GM12873 (cell line): ENCODE results near the gene RFX3.
A peak's percentile ranks its signal among the peaks of the same experiment; 100 is the strongest.

ENCODE experiments used
- TF ChIP-seq, protein P1 (sequence below): IDR thresholded peaks from 2 replicates; pipeline ENCODE4 v1.5.1; 2012; ENCODE audit warnings: low read depth, mild to moderate bottlenecking, moderate library complexity, low read length, control low read depth; ENCODE audit not compliant: insufficient read depth; ENCODE audit errors: missing control alignments

RFX3 gene

DNA sequence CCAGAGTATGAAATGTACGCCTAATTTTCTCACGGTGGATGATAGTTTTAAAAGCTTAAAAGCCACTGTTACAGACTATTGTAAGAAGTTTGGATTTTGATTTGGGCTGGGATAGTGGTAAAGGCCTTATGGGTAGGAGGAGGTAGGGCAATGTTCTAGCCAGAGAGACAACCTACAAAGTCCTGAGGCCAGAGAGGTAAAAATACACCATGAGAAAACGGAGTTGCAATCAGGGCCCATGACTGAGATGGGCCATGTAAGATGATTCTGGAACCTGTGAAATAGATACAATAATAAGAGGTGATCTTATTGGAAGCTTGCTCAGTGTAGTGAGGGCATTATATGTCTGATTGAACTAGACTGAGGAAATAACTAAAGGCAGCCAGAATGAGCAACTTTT, 188.8 kb downstream of the RFX3 start:
- TF ChIP-seq, protein P1, sequence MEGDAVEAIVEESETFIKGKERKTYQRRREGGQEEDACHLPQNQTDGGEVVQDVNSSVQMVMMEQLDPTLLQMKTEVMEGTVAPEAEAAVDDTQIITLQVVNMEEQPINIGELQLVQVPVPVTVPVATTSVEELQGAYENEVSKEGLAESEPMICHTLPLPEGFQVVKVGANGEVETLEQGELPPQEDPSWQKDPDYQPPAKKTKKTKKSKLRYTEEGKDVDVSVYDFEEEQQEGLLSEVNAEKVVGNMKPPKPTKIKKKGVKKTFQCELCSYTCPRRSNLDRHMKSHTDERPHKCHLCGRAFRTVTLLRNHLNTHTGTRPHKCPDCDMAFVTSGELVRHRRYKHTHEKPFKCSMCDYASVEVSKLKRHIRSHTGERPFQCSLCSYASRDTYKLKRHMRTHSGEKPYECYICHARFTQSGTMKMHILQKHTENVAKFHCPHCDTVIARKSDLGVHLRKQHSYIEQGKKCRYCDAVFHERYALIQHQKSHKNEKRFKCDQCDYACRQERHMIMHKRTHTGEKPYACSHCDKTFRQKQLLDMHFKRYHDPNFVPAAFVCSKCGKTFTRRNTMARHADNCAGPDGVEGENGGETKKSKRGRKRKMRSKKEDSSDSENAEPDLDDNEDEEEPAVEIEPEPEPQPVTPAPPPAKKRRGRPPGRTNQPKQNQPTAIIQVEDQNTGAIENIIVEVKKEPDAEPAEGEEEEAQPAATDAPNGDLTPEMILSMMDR: no peak

DNA sequence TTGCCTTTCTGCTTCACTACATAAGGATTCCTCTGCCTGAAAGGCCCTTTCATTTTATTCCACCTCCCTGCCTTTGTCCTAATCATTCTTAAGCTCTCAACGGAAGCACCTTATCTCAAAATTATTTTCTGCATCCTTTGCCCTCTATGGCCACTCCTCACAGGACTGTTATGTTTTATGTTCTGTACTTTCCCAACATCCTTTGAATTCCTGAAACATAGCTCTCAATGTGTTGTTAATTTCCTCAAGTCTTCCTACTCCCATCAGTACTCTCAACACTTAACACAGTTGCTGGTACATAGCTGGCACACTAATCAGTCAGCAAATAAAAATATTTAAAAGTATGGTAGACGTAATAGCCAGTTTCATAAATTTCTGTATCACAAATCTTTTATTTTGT, 193.0 kb downstream of the RFX3 start:
- TF ChIP-seq, protein P1: no peak

DNA sequence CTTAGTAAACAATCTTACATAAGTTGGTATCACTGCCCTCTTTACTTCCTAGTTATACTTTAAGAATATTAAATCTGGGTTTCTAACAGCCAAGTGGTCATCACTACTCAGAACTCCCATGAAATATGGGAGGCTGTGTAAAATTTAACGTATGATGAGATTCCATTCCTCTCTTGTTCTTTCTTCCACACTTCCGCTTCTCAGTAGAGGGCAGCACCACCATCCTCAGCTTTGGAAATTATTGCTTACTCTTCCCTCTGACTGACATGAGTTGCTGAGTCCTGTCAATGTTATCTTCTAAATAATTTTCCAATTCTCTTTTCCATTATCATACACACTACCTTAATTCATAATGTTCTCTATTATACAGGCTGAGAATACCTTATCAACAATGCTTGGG, 194.0 kb downstream of the RFX3 start:
- TF ChIP-seq, protein P1: peak; percentile 23

- TF ChIP-seq, protein P1: no peak
Measured at GRCh38 chr9:3330792-3331420, 194.9 kb downstream of the RFX3 start.

DNA sequence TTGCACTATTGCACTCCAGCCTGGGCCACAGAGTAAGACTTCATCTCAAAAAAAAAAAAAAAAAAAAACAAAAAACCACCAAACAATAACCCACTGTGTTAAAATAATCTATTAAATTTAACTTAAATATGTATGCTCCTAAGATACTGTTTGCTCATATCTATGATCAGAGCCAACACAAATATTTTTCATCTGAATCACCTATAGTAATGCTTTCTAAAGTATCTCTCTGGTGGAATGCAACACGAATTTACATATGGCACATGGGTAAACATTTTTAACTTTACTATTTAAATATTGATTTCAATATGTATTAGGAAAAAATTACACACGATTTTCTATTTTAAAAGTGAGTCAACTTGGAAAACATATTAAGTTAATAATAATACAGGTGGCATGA, 196.4 kb downstream of the RFX3 start:
- TF ChIP-seq, protein P1: no peak

DNA sequence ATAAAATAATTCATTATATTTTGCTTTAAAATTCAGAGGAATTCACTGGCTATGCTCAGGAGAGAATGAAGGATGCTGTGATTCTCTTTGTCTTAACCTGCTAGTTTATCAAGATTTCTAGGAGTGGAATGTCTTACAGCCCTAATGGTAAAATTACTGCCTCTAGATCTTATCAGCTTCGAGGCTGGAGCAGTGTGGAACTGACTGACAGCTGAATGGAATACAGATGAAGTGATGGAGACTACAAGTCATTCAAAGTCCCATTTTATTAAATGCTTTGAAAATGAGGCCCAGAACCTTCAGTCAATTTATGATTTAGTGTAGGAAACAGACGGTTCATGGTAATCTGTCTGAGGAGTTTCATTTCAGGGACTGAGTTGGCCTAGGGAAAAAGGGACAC, 202.1 kb downstream of the RFX3 start:
- TF ChIP-seq, protein P1: no peak

DNA sequence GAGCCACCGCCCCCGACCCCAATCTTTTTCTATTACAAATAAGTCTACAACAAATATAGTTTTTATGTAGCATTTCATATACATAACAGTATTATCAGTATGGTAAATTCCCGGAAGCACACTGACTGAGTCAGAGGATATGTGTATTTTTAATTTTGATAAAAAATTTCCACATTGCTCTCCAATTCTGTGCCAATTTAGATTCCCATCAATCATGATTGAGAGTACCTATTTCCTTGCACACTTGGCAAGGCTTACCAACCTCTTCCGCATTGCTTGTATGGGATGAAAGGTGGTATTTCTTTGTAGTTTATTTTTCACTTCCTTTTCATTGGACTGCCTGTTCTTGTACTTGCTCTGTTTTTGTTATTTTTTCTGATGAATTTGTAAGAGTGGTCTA, 204.6 kb downstream of the RFX3 start:
- TF ChIP-seq, protein P1: no peak
